Adrenal gland (tissue), 12 donors: ENCODE results near the gene AUTS2. TPM values are rescaled to one million over a fixed set of nuclear protein-coding genes. Genes with fewer than 3 reads are reported as not detected.

Experiments used
- DNase-seq, 7 donors: peaks; one replicate each; pipeline ENCODE4 v3.0.0-alpha.2; 2019 to 2020
- H3K27ac ChIP-seq, 5 donors: fragments of 200-600 bp; sonication (generic) in 4 of 5; 1 replicate in 3 of 5; 2 replicates in 2 of 5; pipeline versions ENCODE4 v1.5.1 to v1.8.0; 2016 to 2020; ENCODE audit warnings: mild to moderate bottlenecking in 1 of 5
- H3K27me3 ChIP-seq: fragments of 200-600 bp; 2 replicates; pipeline ENCODE4 v1.8.0; 2021
- H3K36me3 ChIP-seq, 2 donors: fragments of 200-600 bp; replicated peaks in 1 of 2; 1 replicate in 1 of 2; 2 replicates in 1 of 2; pipeline versions ENCODE4 v1.5.1 to v1.8.0; 2018 to 2022
- H3K4me1 ChIP-seq, 2 donors: fragments of 200-600 bp; replicated peaks in 1 of 2; 1 replicate in 1 of 2; 2 replicates in 1 of 2; pipeline versions ENCODE4 v1.5.1 to v1.8.0; 2018 to 2021
- H3K4me3 ChIP-seq, 4 donors: fragments of 200-600 bp; sonication (generic) in 3 of 4; one replicate each; pipeline ENCODE4 v1.5.1; 2016 to 2018
- H3K9me3 ChIP-seq, 3 donors: fragments of 200-600 bp; sonication (generic) in 1 of 3; replicated peaks in 1 of 3; 1 replicate in 2 of 3; 2 replicates in 1 of 3; pipeline versions ENCODE4 v1.5.1 to v1.8.0; 2016 to 2021
- CTCF ChIP-seq, 6 experiments: fragments of 450-650 bp in 4 of 6; fragments of 200-600 bp in 2 of 6; sonication (generic) in 1 of 6; IDR thresholded peaks; 1 replicate in 5 of 6; 2 replicates in 1 of 6; pipeline versions ENCODE4 v1.5.1 to v1.8.0; 2016 to 2021; ENCODE audit warnings: antibody characterized with exemption in 6 of 6, mild to moderate bottlenecking in 2 of 6, moderate library complexity in 1 of 6
- POLR2A ChIP-seq, 2 donors: fragments of 450-650 bp; IDR thresholded peaks; one replicate each; pipeline ENCODE4 v1.6.1; 2017; ENCODE audit warnings: antibody characterized with exemption in 2 of 2, mild to moderate bottlenecking in 2 of 2, moderate library complexity in 1 of 2
- WGBS, 4 donors: extraction: QIAGEN DNeasy Blood & Tissue Kit in 2 of 4; methylation state at CpG; one replicate each; pipeline versions ENCODE4 v1.1.5 to v1.1.7; 2013 to 2017; 5-methylcytosine and 5-hydroxymethylcytosine counted together
- intact Hi-C, 2 donors: fragments of 100-400 bp; cut with DNase I; formaldehyde crosslinking; loops; one replicate each; pipeline versions ENCODE4 v1.14.1 to v1.15.0; 2022 to 2023
- polyA plus RNA-seq, 3 donors: library from polyadenylated mRNA; stranded (reverse); fragments of 200-250 nt in 2 of 3; fragments of 350-450 nt in 1 of 3; fragmentation: Illumina TruSeq in 1 of 3; extraction: RNeasy Lipid Tissue Mini Kit (QIAGEN cat#74804) in 1 of 3; gene quantifications; one replicate each; pipeline ENCODE4 v1.2.3, GENCODE V29; 2013 to 2014
- total RNA-seq, 9 donors: library from RNA; depleted of rRNA in 4 of 9; stranded (reverse); fragments of >200 nt in 4 of 9; fragments of 120-200 nt in 1 of 9; fragmentation: NEBNext Ultra II Directional in 1 of 9; extraction: Animal tissue kit (Norgen Biotek cat#: 25700) in 1 of 9; gene quantifications; one replicate each; pipeline versions ENCODE4 v1.1.0 to v1.2.4, GENCODE V29; 2013 to 2023
- donor health status: healthy with polysubstance abuse.
- donor health status: Bipolar disorder and iron deficiency.
- donor health status: DM: yes; HTN: yes; CAD: no.
- donor health status: DM: no; HTN: no; CAD: no.
- donor health status: DM: no; HTN: no; CAD: no.
- donor health status: DM: yes; HTN: yes; CAD: no.

AUTS2 gene
- total and polyA plus RNA-seq, 12 donors, result 6.4 to 44.0 (median 15.2) TPM

- DNase-seq, result no peak
- Histone ChIP-seq H3K4me3 (no peak overlapping the region), H3K27me3 (no peaks in the 10 kb centered on the region), H3K4me1 (no peaks in the 10 kb centered on the region), H3K36me3 (no peaks in the 10 kb centered on the region), H3K27ac (no peak overlapping the region), H3K9me3 (no peaks in the 10 kb centered on the region)
- TF ChIP-seq POLR2A (IDR thresholded peaks at IDR 0.05), result no peak
- no peak for TF ChIP-seq CTCF (IDR thresholded peaks at IDR 0.05)
- intact Hi-C loops, result no loop called here
- whole genome bisulfite sequencing, 4 donors, result 77 to 87% (median 84%) methylated on average over 3 of the region's 3 CpGs
Measured at GRCh38 chr7:69880840-69881239, 282.6 kb downstream of the AUTS2 start.

GRCh38 chr7:69882269-69882668 is 284.0 kb downstream of the AUTS2 start:
- TF ChIP-seq CTCF (IDR thresholded peaks at IDR 0.05) (no peak), POLR2A (IDR thresholded peaks at IDR 0.05) (no peak)
- Histone ChIP-seq H3K36me3 (no peaks in the 10 kb centered on the region), H3K4me1 (no peaks in the 10 kb centered on the region), H3K4me3 (no peak overlapping the region), H3K9me3 (no peaks in the 10 kb centered on the region), H3K27me3 (no peaks in the 10 kb centered on the region), H3K27ac (no peak overlapping the region)
- no peak for DNase-seq
- intact Hi-C loops, result no loop called here
- WGBS, 4 donors, result 79 to 87% (median 82%) methylated on average over 1 of the region's 1 CpG

- Histone ChIP-seq H3K4me1 (no peaks in the 10 kb centered on the region), H3K4me3 (no peak overlapping the region), H3K36me3 (no peaks in the 10 kb centered on the region), H3K27ac (no peak overlapping the region), H3K27me3 (no peaks in the 10 kb centered on the region), H3K9me3 (no peaks in the 10 kb centered on the region)
- intact Hi-C loops, result no loop called here
- 85 to 95% (median 93%) methylated on average over 7 of the region's 7 CpGs for WGBS, 4 donors
- DNase-seq, result no peak
- no peak for TF ChIP-seq CTCF (IDR thresholded peaks at IDR 0.05)
- no peak for TF ChIP-seq POLR2A (IDR thresholded peaks at IDR 0.05)
Measured at GRCh38 chr7:69883399-69883891, 285.2 kb downstream of the AUTS2 start.

GRCh38 chr7:69885431-69885830 is 287.2 kb downstream of the AUTS2 start:
- H3K9me3 ChIP-seq, result no peaks in the 10 kb centered on the region
- TF ChIP-seq POLR2A (IDR thresholded peaks at IDR 0.05), result no peak
- no peak for TF ChIP-seq CTCF (IDR thresholded peaks at IDR 0.05)
- no peak for DNase-seq
- H3K4me3 ChIP-seq, result no peak overlapping the region
- intact Hi-C loops, result no loop called here
- H3K27me3 ChIP-seq, result no peaks in the 10 kb centered on the region
- H3K27ac ChIP-seq, result no peak overlapping the region
- H3K36me3 ChIP-seq, result no peaks in the 10 kb centered on the region
- H3K4me1 ChIP-seq, result no peaks in the 10 kb centered on the region
- WGBS, 4 donors, result 79 to 86% (median 84%) methylated on average over 3 of the region's 3 CpGs
